ENCODE measurements around the gene KCNIP2. TPM values are rescaled to one million over a fixed set of nuclear protein-coding genes. Genes with fewer than 3 reads are reported as not detected.
A peak's percentile ranks its signal among the peaks of the same experiment; 100 is the strongest.

Gene KCNIP2
- total RNA-seq, 1 donor from 2014 or later = 3.0 TPM

DNA sequence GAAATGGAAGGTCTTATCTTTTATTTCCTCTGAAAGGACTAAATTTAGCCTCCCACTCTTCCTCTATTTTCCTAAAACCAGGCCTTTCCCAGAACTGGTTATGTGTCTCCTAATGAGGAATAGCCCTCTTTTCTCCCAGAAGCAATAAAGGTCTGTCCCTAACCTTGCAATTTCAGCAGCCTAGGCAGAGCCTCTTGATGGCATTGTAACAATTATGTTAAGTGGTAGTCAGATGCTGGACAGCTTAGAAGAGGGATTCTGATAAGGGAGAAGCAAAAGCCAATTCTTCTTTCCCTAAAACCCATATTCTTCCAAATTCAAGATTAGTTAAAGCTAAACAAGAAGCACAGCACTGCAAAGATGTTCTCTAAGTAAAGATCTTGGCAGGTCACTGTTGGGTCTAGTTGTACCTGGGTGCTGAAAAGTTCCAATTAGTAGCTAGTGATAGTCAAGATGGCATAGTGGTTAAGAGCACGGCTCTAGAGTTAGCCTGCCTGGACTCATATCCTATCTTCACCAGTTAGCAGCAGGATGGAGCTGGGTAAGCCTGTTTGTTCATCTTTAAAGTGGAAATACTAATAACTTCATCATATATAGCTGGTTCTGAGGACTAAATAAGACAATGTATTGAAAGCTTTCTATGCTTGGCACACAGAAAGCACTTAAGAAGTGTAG lies 14.3 kb upstream of the KCNIP2 start:
- no peak overlapping the region for H3K4me3 ChIP-seq
- H3K27ac ChIP-seq = no peak overlapping the region
- no peak for ATAC-seq
- DNase-seq = no peak
- intact Hi-C loops (cut with DNase I) = no loop called here
- H3K27me3 ChIP-seq = no peaks in the 10 kb centered on the region
- TF ChIP-seq, protein P1, sequence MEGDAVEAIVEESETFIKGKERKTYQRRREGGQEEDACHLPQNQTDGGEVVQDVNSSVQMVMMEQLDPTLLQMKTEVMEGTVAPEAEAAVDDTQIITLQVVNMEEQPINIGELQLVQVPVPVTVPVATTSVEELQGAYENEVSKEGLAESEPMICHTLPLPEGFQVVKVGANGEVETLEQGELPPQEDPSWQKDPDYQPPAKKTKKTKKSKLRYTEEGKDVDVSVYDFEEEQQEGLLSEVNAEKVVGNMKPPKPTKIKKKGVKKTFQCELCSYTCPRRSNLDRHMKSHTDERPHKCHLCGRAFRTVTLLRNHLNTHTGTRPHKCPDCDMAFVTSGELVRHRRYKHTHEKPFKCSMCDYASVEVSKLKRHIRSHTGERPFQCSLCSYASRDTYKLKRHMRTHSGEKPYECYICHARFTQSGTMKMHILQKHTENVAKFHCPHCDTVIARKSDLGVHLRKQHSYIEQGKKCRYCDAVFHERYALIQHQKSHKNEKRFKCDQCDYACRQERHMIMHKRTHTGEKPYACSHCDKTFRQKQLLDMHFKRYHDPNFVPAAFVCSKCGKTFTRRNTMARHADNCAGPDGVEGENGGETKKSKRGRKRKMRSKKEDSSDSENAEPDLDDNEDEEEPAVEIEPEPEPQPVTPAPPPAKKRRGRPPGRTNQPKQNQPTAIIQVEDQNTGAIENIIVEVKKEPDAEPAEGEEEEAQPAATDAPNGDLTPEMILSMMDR (IDR thresholded peaks at IDR 0.05) = no peak
- H3K36me3 ChIP-seq = no peaks in the 10 kb centered on the region
- H3K4me1 ChIP-seq = peaks cover 9% of the 10 kb centered on the region
- H3K9me3 ChIP-seq = peaks cover 6% of the 10 kb centered on the region

DNA sequence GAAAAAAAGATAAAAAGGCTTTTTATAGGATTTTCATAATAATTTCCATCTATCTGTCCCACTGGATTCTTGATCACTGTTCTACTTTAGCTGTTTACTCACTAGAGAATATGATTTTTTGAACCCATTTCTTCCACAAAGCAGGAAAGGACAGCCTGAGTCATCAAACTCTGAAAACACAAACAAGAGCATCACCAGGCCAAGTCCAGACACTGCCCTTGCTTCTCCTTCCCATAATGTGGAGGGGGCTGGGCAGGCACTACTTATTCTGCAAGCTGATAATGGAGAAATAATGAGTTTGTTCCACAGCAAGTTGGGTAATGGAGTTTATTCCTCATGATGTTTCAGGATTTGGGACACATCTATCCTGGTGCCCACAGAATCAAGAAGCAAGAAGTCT lies 13.0 kb upstream of the KCNIP2 start:
- intact Hi-C loops (cut with DNase I) = no loop called here
- TF ChIP-seq, protein P1 (IDR thresholded peaks at IDR 0.05) = no peak
- H3K9me3 ChIP-seq = peaks cover 6% of the 10 kb centered on the region
- H3K4me3 ChIP-seq = no peak overlapping the region
- peaks cover 5% of the 10 kb centered on the region for H3K36me3 ChIP-seq
- no peak overlapping the region for H3K27ac ChIP-seq
- ATAC-seq = no peak
- H3K4me1 ChIP-seq = peaks cover 9% of the 10 kb centered on the region
- DNase-seq = no peak
- no peaks in the 10 kb centered on the region for H3K27me3 ChIP-seq

DNA sequence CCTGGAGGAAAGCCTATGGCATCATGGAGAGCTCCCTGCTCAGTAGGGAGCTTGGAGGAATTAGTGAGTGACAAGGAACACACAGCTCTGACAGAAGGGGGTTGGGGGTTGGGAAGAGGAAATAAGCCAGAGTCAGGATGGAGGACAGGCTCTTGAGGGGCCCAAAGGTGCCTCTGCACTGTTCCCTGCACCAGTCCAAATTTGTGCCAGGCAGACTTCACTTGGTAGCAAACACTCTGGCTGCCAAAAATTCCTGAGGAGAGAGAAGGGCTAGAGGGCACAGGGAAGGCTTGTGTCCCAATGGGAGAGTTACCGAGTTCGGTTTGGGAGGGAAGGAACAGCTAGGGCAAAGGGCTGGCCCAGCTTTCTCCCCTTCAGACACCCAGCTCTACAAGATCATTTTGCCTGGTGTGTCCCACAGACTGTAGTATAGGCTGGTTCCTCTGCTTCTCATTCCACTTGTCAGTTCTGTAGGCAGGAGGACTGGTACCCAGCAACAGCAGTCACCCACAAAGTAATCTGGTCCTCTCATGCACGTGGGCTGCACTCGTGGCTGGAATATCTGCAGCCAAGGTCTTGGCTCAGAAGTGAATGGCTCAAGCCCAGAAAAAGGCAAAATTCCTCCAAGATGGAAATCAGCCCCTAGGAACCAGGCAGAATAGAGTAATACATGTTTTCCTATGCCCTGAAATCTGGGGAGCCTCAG lies 8.0 kb upstream of the KCNIP2 start:
- H3K9me3 ChIP-seq = no peaks in the 10 kb centered on the region
- no peaks in the 10 kb centered on the region for H3K27me3 ChIP-seq
- peaks cover 5% of the 10 kb centered on the region for H3K4me1 ChIP-seq
- intact Hi-C loops (cut with DNase I) = no loop called here
- no peak for DNase-seq
- TF ChIP-seq, protein P1 (IDR thresholded peaks at IDR 0.05) = no peak
- no peak for ATAC-seq
- no peak overlapping the region for H3K27ac ChIP-seq
- peaks cover 17% of the 10 kb centered on the region for H3K36me3 ChIP-seq
- no peak overlapping the region for H3K4me3 ChIP-seq

DNA sequence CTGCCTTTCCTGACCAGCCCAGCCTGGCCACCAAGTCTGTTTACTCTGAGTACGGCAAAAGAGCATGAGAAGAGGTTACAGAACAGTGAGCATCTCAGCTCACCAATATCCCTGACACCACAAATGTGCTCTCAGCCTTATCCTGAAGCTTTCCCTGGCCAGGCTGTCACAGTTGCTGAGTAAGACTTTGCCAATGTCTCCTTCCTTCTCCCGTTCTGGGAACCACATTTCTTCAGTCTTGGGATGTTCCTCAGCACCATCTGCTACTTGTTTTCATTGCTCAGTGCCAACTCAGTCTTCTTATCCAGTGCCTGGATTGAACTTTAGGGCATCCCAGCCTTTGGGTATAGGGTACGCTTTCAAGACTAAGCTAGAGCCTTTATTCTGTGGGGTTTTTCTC lies 7.1 kb upstream of the KCNIP2 start:
- no peaks in the 10 kb centered on the region for H3K9me3 ChIP-seq
- no peak for ATAC-seq
- TF ChIP-seq, protein P1 (IDR thresholded peaks at IDR 0.05) = no peak
- DNase-seq = no peak
- H3K27ac ChIP-seq = no peak overlapping the region
- peaks cover 5% of the 10 kb centered on the region for H3K4me1 ChIP-seq
- intact Hi-C loops (cut with DNase I) = no loop called here
- H3K36me3 ChIP-seq = peaks cover 19% of the 10 kb centered on the region
- no peaks in the 10 kb centered on the region for H3K27me3 ChIP-seq
- no peak overlapping the region for H3K4me3 ChIP-seq

DNA sequence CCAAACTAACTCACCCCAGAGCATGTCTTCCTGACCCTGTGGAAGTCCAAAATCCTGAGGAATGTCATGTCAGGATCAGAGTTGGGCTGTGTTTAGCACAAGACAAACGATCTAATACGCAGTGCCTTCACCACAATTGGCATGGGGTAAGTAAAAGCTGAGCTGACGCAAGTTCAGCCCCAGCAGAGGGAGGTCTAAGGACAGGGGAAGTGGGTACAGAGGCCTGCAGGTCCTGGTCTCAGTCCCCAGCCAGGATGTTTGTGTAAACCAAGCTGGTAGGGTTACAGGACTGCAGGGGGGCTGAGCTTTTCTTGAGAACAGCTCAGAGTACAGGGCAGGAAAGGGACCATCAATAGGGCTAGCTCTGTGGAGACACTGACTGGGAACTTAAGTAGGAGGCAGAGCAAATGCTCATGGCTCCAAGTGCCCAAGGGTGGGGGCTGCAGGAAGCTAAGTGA lies 5.3 kb upstream of the KCNIP2 start:
- intact Hi-C loops (cut with DNase I) = no loop called here
- no peaks in the 10 kb centered on the region for H3K27me3 ChIP-seq
- no peak for DNase-seq
- no peaks in the 10 kb centered on the region for H3K9me3 ChIP-seq
- TF ChIP-seq, protein P1 (IDR thresholded peaks at IDR 0.05) = no peak
- no peak overlapping the region for H3K27ac ChIP-seq
- H3K4me3 ChIP-seq = no peak overlapping the region
- ATAC-seq = peak; percentile 81
- peaks cover 19% of the 10 kb centered on the region for H3K36me3 ChIP-seq
- H3K4me1 ChIP-seq = peaks cover 5% of the 10 kb centered on the region
